ENCODE measurements around the gene BLM.

DNA sequence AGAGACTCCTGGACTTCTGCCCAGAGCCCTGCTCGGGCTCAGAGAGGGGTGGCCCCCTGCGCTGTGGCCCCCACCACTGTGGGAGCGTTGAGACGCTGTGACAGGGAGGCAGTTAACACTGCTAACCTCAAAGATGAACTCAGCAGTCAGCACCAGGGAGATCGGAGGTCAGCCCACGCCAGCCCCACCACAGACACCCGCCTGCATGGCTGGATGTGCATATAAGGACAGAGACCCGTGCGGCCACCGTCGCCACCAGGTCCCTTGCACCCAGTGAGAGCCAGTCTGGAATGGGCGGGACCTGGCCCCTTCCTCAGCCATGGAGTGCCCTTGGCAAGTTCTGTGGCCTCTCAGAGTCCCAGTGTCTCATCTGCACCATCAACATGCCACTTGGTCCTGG is 102.7 kb downstream of the BLM start:
- TF ChIP-seq, protein P1, sequence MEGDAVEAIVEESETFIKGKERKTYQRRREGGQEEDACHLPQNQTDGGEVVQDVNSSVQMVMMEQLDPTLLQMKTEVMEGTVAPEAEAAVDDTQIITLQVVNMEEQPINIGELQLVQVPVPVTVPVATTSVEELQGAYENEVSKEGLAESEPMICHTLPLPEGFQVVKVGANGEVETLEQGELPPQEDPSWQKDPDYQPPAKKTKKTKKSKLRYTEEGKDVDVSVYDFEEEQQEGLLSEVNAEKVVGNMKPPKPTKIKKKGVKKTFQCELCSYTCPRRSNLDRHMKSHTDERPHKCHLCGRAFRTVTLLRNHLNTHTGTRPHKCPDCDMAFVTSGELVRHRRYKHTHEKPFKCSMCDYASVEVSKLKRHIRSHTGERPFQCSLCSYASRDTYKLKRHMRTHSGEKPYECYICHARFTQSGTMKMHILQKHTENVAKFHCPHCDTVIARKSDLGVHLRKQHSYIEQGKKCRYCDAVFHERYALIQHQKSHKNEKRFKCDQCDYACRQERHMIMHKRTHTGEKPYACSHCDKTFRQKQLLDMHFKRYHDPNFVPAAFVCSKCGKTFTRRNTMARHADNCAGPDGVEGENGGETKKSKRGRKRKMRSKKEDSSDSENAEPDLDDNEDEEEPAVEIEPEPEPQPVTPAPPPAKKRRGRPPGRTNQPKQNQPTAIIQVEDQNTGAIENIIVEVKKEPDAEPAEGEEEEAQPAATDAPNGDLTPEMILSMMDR (IDR thresholded peaks at IDR 0.05): no peak
- TF ChIP-seq POLR2A (IDR thresholded peaks at IDR 0.05): no peak
